Measurements from ENCODE around the gene VAV3. TPM values are rescaled to one million over a fixed set of nuclear protein-coding genes. Genes with fewer than 3 reads are reported as not detected.

VAV3 gene, protein sequence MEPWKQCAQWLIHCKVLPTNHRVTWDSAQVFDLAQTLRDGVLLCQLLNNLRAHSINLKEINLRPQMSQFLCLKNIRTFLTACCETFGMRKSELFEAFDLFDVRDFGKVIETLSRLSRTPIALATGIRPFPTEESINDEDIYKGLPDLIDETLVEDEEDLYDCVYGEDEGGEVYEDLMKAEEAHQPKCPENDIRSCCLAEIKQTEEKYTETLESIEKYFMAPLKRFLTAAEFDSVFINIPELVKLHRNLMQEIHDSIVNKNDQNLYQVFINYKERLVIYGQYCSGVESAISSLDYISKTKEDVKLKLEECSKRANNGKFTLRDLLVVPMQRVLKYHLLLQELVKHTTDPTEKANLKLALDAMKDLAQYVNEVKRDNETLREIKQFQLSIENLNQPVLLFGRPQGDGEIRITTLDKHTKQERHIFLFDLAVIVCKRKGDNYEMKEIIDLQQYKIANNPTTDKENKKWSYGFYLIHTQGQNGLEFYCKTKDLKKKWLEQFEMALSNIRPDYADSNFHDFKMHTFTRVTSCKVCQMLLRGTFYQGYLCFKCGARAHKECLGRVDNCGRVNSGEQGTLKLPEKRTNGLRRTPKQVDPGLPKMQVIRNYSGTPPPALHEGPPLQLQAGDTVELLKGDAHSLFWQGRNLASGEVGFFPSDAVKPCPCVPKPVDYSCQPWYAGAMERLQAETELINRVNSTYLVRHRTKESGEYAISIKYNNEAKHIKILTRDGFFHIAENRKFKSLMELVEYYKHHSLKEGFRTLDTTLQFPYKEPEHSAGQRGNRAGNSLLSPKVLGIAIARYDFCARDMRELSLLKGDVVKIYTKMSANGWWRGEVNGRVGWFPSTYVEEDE
- total RNA-seq = 1 to 10 TPM; 6.9 to 7.7 TPM

DNA sequence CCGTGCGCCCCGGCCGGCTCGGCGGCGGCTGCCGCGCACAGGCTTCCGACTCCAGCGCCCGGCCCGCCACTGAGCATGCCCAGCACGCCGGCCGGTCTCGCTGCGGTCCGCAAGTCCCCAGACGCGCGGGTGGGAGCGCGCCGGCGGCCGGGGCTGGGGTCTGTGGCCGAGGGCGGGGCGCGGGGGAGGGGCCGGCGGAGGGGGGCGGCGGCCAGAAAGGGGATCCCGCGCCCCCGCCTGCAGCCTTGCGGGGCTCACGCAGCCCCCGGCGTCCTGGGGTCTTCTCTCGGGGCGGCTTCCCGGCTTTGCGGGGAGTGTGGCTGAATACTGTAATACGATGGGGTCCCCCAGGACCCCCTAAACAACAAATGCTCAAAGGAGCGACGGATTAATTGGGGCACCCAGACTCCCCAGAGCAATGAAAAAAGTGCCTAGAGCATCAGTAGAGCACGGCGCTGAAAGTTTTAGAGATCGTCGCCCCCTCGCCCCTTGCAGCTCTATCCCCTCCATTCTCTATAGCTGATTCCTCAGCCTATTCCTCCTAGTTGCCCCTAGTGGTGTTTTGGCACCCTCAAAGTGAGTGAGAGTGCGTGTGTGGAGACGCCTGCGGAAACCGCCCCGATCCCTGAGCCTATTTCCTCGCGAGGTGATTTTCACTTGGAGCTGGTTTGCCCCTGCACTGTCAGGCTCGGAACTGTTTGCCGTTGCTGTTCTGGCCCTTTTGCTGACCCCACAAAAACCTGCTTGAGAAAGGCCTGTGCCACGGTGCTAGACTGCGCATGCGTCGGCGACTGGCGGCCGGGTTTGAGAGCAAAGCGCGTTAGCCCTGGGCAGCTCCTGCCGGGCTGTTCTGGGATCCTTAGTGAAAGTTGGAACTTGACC is at the start of gene VAV3:
Gene VAV3, minus strand, starts transcription at position 71 of the 882 bp plus-strand sequence. CDS start 311 bp downstream, outside the sequence.
- Histone ChIP-seq H3K36me3 (no peaks in the 10 kb centered on the region), H3K9me3 (no peaks in the 10 kb centered on the region), H3K4me3 (peak within 1 kb of the TSS; percentile 69), H3K4me1 (ENCODE audit: control insufficient read depth in 1 of 2, low read depth in 2 of 2) (peaks cover 0 to 8% of the 10 kb centered on the region in 2 donors), H3K27me3 (replicated peaks; ENCODE audit: insufficient read depth) (no peaks in the 10 kb centered on the region), H3K27ac (peak within 1 kb of the TSS in 1 of 2 donors; percentile 20)
- TF ChIP-seq, protein P1, sequence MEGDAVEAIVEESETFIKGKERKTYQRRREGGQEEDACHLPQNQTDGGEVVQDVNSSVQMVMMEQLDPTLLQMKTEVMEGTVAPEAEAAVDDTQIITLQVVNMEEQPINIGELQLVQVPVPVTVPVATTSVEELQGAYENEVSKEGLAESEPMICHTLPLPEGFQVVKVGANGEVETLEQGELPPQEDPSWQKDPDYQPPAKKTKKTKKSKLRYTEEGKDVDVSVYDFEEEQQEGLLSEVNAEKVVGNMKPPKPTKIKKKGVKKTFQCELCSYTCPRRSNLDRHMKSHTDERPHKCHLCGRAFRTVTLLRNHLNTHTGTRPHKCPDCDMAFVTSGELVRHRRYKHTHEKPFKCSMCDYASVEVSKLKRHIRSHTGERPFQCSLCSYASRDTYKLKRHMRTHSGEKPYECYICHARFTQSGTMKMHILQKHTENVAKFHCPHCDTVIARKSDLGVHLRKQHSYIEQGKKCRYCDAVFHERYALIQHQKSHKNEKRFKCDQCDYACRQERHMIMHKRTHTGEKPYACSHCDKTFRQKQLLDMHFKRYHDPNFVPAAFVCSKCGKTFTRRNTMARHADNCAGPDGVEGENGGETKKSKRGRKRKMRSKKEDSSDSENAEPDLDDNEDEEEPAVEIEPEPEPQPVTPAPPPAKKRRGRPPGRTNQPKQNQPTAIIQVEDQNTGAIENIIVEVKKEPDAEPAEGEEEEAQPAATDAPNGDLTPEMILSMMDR (IDR thresholded peaks at IDR 0.05) = no peak
- no peak for ATAC-seq (ENCODE audit: insufficient number of reproducible peaks, low FRiP score, low read depth)
- DNase-seq (ENCODE audit: low spot score) = peak; percentile 19

DNA sequence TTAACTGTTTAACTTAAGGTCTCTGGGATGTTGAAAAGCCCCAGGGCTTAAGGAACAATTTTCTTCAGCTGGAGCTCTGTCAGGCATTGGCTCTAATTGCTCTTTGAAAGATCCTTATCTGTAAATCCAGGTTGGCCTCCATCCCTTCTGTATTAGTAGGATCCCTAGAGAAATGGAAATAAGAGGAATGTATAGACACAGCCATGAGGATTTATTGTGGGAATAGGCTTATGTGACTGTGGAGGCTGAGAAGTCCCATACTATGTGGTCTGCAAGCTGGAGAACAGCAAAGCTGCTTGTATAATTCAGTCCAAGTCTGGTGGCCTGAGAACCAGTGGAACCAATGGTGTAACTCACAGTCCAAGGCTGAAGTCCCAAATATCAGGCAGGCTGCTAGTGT is 47.6 kb upstream of the VAV3 start:
- no peaks in the 10 kb centered on the region for H3K36me3 ChIP-seq
- DNase-seq (ENCODE audit: low spot score) (no peak), ATAC-seq (ENCODE audit: insufficient number of reproducible peaks, low FRiP score, low read depth) (no peak)
- H3K27me3 ChIP-seq (replicated peaks; ENCODE audit: insufficient read depth) = no peaks in the 10 kb centered on the region
- no peaks in the 10 kb centered on the region for H3K4me1 ChIP-seq (ENCODE audit: control insufficient read depth in 1 of 2, low read depth in 2 of 2)
- H3K9me3 ChIP-seq = no peaks in the 10 kb centered on the region
- no peak overlapping the region for H3K27ac ChIP-seq
- TF ChIP-seq, protein P1 (IDR thresholded peaks at IDR 0.05) = no peak
- H3K4me3 ChIP-seq = no peak overlapping the region

GRCh38 chr1:108011295-108011694 is 46.3 kb upstream of the VAV3 start:
- no peak overlapping the region for H3K27ac ChIP-seq
- H3K4me3 ChIP-seq = no peak overlapping the region
- ATAC-seq (ENCODE audit: insufficient number of reproducible peaks, low FRiP score, low read depth) (no peak), DNase-seq (ENCODE audit: low spot score) (no peak)
- TF ChIP-seq, protein P1 (IDR thresholded peaks at IDR 0.05) = no peak
- H3K4me1 ChIP-seq (ENCODE audit: control insufficient read depth in 1 of 2, low read depth in 2 of 2) = no peaks in the 10 kb centered on the region
- no peaks in the 10 kb centered on the region for H3K9me3 ChIP-seq
- H3K27me3 ChIP-seq (replicated peaks; ENCODE audit: insufficient read depth) = no peaks in the 10 kb centered on the region
- no peaks in the 10 kb centered on the region for H3K36me3 ChIP-seq

DNA sequence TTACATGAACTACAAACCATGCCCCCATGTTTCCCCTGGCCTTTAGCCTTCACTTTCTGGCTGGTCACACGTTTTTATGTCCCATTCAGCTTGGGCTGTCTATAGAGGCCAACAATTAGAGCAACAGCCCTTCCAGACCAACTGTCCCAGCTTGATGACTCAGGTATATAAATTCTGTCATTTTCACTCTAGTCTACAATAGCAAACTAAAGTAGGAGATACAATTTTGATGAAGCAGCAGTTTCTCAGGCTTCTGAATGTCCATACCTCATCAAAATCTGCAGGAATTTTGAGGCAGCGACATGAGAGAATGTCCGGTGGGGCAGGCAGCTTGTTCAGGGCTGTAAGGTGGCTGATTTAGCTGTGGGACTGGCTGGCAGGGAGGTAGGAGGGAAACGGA is 45.6 kb upstream of the VAV3 start:
- no peaks in the 10 kb centered on the region for H3K4me1 ChIP-seq (ENCODE audit: control insufficient read depth in 1 of 2, low read depth in 2 of 2)
- H3K36me3 ChIP-seq = no peaks in the 10 kb centered on the region
- DNase-seq (ENCODE audit: low spot score) (no peak), ATAC-seq (ENCODE audit: insufficient number of reproducible peaks, low FRiP score, low read depth) (no peak)
- no peaks in the 10 kb centered on the region for H3K9me3 ChIP-seq
- TF ChIP-seq, protein P1 (IDR thresholded peaks at IDR 0.05) = no peak
- no peaks in the 10 kb centered on the region for H3K27me3 ChIP-seq (replicated peaks; ENCODE audit: insufficient read depth)
- no peak overlapping the region for H3K27ac ChIP-seq
- H3K4me3 ChIP-seq = no peak overlapping the region
